HG02970 (cell line): Measurements from ENCODE around the gene PPT2.

ENCODE experiments used
- ATAC-seq: cut with Tn5 transposase; IDR thresholded peaks from one replicate; pipeline ENCODE4 v1.9.1; 2021; ENCODE audit warnings: mild to moderate bottlenecking, moderate library complexity, moderate number of reproducible peaks; ENCODE audit not compliant: unreplicated experiment, low FRiP score

The PPT2 gene, protein sequence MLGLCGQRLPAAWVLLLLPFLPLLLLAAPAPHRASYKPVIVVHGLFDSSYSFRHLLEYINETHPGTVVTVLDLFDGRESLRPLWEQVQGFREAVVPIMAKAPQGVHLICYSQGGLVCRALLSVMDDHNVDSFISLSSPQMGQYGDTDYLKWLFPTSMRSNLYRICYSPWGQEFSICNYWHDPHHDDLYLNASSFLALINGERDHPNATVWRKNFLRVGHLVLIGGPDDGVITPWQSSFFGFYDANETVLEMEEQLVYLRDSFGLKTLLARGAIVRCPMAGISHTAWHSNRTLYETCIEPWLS

DNA sequence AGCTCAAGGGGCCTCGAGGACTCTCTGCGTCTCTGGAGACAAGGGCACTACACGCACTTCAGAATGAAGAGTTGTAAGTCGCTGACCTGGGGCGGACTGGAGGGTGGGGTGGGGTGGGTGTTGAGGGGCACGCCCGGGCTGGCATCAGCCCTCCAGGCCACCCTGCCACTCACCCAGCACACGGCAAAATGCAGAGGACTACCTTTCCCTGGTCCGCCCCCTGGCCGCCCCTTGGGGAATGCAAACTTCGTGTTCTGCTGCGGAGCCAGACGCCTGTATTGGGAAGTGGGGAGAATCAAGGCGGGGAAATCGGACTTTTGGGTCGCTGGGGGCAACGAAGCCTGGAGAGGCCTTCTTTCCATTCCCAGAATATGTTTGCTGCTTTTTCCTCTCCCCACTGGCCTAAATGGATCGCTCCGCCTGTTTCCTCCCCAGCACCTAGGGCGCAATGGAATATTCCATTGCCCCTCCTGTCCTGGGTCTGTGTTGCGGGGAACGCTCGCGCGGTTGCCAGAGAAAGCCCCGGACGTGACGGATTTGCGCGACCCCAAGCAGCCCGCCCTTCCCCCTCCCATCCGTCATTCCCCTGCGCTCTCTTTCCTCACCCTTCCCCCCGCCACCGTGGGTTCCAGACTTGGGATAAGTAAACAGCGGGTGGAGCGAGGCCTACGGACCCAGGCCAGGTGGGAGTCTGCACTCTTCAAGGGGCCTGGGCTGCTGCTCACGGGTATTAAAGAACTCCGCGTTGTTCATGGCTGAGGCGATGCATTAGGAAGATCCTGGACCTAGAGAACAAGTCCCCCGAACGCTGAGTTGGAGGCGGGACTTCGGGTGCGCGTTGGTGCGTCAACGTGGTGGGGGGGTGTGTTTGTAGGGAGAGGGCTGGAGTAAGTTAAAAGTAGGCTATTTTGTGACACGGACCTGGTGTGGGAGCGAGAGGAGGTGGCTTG is at the start of gene PPT2:
PPT2 (plus strand) TSS at position 578 of the 950 bp plus-strand sequence. CDS start 454 bp downstream, outside the sequence.
- no peak for ATAC-seq

DNA sequence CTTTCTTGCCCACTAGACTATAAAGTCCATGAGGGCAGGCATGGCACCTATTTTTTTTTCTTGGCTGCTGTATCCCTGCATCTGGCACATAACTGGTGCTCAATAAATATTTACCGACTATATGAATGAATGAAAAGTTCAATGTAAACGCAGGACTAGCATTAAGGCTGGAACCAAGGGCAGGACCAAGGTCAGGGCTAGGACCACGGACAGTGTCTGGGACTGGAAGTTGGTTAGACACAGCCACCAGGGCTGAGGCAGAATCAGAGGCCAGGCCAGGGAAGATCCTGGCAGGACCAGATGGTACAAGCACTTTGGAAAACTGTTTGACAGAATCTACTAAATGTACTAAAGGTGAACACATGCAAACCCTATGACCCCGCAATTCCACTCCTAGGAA is 48.5 kb upstream of the PPT2 start:
- no peak for ATAC-seq

DNA sequence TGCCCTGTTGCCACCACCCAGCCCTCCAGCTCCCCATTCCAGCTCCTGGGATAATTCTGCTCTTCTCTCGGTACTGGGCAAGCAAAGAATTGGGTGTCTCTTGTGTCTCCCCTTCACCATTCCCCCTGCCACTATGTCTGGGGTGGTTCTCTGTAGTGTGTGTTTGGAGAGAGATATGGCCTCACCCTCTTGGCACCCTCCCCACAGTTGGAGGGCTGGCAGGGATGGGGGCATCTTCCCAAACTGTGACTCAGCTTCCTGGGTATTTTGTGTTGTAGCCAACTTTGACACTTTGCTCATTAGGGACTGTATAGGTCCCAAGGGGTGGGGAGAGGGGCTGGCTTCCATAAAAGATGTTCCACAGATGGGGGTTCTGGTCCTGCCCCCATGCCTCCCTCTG is 46.5 kb upstream of the PPT2 start:
- ATAC-seq = no peak

DNA sequence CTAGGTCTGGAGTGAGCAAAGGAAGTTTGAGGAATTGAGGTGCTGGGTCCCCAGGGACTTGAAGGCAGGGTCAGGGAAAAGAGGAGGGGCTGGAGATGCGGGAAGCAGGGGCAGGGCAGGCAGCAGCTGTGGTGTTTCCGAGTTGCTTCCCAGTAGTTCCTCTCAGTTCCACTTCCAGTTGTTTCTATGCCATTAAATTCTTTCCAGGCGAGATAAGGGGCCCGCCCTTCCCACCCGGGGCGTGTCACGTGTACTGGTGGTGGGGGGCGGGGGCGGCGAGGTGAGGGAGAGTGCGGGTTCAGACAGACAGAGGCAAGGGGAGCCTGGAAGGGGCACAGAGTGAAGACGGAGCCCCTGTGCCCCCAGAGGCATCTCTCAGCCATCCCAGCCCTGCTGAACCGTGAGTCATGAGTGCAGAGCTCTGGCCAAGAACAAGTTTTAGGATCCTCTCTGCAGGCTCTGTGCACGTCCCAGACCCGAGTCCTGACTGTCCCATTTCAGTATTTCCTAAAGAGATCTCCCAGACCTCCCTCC is 45.8 kb upstream of the PPT2 start:
- no peak for ATAC-seq

DNA sequence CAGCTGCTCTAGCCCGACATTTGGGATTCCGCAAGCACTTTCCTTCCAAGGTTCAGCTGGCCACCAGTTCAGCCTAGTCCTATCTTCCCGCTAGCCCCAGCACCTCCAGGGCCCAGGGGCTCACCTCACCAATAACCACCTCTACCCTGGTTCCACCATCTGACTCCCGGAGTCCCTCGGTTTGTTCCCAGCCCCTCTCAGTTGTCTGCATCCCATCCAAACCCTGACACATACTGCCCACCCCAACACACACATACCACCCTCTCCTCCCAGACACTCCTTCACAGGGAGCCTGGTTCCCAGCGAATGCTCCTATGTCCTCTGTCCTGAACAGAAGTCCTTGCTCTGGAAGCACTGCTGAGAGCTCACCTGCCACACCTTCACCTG is 45.2 kb upstream of the PPT2 start:
- ATAC-seq = no peak

DNA sequence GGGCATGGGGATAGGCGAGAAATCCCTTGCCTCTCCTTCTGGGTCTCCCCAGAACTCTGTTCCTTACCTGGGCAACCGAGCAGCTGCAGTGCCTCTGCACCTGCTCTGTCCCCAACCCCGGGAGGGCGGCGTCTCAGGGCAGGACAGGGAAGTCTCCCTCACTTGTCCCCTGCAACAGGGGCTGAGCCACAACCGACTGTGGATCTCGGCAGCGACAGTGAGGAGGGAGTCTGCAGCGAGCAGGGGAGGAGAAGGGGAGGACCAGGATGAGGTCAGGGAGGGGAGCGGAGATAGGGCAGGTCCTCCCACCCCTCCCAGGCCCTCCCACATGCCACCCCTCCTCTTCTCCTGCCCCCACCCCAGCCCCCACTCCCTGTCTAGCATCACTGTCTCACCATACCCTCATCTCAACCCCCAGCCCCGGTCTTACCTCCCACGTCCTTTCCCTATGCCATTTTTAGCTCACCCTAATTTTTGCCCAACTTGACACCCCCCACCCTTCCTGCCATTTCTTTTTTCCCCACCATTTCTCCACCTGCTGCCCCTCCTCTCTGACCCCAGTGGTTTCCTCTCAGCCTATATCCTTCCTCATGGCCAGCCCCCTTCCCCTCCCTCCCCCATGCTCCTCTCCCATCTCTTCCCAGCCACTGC is 44.7 kb upstream of the PPT2 start, which contains the start of gene TNXB:
TNXB (minus strand) TSS at position 225 of the 651 bp plus-strand sequence. CDS start 11,140 bp downstream, outside the sequence.
- no peak for ATAC-seq

DNA sequence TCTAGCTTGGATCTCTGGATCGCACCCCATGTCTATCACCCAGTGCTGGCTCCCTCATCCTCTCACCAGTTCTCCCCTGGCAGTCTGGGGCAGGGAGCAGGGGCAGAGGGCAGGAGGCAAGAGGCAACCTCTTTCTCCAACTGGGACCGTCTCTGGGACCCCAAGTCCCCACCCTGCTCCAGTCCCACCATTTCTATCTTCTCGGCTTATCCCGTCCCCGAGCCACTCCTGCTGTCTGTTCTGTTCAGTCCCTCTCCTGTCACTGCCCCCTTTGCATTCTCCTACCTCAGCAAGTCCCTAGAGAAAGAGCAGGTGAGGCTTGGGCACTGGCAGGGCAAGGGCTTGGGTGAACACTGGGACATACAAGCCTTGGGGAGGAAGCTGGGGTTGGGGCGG is 44.2 kb upstream of the PPT2 start:
- no peak for ATAC-seq

DNA sequence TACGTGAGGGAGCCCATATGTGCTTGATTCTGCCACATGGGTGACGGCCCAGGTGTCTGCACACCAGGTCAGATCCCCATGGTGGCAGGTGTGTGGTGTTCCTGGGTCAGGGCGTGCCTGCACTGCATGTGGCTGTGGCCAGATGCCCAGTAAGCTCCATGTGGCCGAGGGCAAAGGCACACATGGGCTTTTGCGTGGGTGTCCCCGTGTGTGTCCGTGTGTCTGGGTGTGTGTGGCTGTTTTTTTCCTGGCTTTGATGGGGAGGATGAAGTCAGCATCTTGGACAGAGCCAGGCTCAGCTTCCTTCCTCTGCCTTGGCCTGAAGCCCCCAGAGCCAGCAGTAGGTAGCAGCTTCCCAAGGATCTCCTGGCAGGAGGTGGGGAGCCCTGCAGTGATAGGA is 43.3 kb upstream of the PPT2 start:
- no peak for ATAC-seq

DNA sequence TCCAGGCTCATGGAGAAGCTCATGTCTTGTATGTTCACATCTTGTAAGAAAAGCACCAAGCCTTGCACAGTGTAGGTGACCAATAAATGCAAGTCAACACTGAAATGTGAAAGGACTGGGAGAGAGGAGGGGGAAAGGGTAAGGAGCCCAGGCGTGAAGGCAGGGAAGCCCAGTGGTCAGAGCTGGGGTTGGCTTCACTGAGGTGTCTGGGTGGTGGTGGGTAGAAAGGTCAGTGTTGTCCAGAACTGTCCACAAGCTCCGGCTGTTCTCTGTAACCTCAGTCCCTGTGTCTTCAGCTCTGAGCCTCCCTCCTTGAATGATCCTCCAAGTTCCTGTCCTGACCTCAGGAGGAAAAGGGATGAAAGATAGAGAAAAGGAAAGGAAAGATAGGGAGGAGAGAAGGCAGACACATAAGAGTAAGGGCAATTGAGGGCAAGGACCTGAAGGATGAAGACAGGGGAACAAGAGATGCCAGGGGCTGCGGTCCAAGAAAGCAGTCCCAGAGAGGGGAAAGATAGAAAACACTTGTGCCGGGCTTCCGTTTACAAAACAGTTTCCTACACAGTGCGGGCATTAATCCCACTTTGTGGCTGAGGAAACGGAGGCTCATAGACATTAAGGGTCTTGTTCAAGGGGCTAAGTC is 42.4 kb upstream of the PPT2 start:
- ATAC-seq = no peak

DNA sequence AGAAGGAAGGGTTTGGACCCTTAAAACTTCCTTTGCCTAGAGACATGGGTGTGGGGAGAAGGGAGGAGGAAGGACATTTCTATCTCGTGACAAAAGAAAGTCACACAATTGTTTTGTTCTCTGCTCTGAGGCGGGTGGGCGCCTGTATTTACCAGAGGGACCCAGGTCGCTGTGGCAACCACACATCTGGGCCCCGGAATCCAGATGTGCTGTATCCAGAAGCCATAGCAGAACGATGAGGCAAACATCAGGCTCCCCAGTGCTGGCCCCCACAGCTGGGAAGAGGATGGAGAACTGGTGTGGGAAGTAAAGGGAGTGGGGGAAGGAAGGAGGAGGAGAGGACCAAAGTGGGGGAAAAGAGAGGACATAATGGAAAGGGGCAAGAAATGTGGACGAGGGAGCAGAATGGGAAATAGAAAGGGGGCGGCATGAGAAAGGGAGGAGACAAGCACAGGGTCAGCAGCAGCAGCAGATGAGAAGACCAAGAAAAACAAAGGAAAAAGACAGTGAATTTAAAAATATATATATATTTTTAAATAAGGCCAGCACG is 41.4 kb upstream of the PPT2 start:
- ATAC-seq = no peak

DNA sequence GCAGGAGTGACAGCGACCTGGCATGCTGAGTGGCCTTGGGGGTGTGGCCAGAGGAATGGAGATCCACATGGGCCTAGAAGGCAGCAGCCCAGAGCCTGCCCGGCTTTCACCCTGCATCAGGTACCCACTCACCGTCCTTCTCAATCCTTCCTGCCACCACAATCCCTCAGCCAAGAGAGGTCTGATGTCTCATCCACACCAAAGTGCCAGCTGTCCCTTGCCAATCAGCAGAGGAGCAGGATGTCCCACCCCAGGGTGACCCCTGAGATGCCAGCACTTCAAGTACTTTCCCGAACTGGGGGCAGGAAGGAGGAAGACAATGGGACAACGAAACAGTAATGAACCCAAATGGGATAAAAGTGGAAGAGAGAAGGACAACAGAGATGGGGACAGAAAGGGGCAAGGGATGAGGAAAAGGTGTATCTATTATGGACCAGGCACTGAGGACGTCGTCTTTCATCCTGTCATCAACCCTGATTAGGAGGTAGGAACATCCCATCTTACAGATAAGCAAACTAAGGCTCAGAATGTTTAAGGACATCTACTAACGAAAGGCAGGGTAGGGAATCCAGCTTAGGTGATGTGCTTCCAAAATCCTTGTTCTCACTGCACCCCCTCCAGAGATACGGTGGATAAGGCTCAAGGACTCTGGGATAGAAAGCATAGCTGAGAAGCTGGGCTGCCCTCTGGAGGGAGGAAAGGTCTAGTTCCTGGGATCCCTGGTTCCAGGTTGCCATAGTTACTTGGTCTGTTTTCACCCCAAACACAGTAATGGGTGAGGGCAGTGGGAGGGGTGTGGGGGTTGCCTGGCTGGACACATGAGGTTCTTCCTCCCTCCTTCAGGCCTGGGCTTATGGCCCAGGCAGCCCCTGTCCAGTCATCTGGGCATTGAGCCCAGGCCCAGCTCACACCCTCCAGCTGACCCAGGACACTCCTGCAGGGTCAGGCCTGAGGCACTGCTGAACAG is 40.3 kb upstream of the PPT2 start:
- no peak for ATAC-seq

DNA sequence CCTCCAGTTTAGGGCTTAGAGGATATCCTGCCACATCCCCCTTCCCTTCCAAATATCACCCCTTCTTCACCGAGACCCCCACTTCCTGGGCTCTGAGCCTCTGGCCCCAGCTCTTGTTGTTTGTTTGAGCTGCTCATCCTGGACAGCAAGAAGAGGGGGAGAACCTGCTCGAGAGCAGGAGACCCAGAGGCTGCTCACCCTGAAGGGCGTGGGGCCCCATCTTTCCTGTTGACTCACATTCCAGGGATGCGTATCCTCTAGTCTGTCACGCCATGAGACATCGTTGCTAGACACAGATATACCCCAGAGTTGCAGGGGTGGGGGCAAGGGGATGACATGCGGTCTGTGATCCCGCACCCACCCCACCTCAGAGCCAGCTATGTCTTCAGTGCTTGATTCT is 39.1 kb upstream of the PPT2 start:
- no peak for ATAC-seq

DNA sequence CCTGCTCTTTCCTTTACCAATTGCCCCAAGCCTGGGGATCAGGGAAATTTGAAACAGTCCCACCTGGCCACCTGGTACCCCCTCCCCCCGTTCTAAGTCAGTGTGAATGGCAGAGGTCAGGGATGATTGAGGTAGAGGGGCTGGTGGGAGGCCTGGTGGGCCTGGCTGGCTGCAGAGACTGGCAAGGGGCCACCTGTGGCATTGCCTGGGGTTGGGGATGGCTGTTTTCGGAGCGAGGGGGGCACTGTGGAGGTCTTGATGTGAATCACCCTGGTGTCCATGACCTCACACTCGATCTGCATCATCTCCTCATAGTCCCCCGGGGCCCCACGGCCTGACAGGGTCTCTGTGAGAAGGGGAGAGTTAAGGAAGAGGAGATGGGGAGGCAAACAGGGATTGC is 38.3 kb upstream of the PPT2 start:
- ATAC-seq = no peak

DNA sequence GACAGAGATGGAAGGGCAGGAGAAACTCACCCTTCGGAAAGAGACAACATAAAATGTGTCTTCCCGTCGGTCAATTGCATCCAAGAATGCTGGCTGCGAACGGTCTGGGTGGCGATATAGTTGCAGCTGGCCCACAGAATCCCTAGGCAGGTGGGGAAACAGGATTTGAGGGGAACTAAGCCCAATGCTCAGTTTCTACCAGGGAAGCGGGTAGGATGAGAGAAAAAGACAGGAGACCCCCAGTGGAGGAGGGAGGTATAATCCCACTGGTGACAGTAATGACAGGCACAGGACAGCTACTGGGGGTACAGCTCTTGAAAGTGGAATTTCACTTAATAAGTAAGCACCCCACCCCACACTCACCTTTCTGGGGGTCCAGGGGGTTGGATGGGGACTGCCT is 37.3 kb upstream of the PPT2 start:
- ATAC-seq = no peak

DNA sequence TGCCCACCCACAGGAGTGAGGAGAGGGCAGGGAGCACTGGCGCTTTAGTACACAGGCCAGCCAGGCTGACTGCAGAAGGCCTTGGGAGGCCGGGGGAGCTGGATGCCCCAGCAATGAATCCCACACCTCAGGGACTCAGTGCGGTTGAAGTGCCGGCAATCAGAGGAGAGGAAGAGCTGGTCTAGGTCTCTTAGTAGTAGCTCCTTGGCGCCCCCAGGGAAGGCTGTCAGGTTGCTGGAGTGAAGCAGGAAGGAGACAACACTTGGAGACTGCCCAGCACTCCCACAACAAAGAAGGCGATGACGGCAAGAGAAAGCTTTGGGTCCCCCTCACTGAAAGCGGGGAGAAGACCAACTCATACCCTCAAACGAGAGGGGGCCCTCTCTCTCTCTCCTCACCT is 36.5 kb upstream of the PPT2 start:
- ATAC-seq = no peak

DNA sequence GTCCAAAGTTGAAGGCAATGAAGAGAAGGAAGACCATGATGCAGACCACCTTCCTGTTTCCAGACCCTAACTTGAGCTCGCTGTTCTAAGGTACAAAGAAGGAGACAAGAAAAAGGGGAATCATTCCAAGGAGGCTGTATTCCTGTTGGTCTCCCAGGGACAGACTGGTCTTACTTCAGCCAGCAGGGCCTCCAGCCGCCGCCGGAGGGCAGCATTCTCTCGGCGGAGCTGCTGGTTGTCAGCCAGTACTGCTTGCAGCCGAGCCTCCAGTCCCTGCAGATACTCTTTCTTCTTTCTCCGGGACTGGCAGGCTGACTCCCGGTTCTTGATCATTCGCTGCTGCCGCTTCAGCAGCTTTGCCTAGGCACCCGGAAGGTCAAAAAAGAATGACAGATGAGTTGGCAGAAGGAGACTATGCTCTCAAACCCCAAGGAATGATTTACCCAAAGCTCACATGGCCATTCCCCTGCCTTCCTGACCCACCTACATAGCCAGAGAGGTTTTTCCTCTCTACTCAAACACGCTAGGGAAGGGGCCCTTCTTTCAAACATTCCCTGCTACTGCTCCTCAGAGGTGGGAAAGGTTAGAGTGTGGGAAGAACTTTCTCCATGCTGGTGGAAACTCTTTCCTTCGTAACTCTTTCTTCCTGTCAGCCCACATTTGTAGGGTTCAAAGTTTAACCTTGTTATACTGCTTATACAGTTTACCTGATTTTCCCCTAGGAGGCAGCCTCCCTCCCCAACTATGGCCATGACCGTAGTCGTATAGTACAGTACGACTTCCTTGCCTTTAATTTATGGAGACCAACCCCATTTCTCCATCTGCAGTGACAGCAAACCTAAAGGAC is 34.9 kb upstream of the PPT2 start:
- no peak for ATAC-seq

DNA sequence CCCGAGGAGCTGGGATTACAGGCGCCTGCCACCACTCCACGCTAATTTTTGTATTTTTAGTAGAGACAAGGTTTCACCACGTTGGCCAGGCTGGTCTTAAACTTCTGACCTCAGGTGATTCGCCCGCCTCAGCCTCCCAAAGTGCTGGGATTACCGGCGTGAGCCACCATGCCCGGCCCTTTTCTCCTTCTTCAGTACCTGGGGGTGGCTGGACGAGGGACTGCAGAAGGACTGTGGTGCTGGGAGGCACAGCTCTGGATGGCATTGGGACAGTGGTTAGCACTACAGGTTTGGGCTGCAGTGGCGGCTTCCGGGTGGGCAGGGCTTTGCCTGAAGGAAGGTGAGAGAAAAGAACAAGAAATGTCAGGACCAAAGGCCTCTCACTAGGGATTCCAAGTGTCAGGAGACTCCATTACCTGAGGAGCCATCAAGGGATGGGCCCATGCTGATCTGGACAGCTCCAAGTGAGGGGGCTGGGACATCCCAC is 33.3 kb upstream of the PPT2 start:
- ATAC-seq = no peak

DNA sequence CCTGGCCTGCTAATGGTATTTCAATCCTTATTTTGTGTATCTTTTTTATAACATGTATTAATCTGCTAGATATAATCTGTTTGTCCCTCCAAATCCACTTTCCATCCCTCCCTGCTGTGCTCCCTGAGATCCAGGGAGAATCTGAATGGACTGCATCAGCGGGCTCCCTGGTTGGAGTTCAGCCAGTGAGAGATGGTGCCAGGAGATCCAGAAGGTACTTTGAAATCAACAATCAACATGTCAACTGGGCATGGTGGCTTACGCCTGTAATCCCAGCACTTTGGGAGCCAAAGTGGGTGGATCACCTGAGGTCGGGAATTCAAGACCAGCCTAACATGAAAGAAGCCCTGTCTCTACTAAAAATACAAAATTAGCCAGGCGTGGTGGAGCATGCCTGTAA is 30.3 kb upstream of the PPT2 start:
- ATAC-seq = no peak
